K562 (cell line): ENCODE data around the gene IRAG1.

Source experiments
- CTCF ChIP-seq, 3 experiments: IDR thresholded peaks in 2 of 3; conservative IDR thresholded peaks in 1 of 3; 2 replicates each; pipeline ENCODE4 v1.5.1; 2011 to 2012; ENCODE audit warnings: low read length in 3 of 3, mild to moderate bottlenecking in 3 of 3, control low read depth in 2 of 3, improper control_type of control experiment in 1 of 3, inconsistent platforms in 1 of 3, low read depth in 1 of 3, mixed read lengths in 1 of 3, moderate library complexity in 1 of 3; ENCODE audit not compliant: insufficient read depth in 2 of 3
- DACH1 ChIP-seq: fragments of 450-650 bp; IDR thresholded peaks from 2 replicates; pipeline ENCODE4 v1.6.1; 2018; ENCODE audit not compliant: partially characterized antibody
- MAFF ChIP-seq: IDR thresholded peaks from 2 replicates; pipeline ENCODE4 v1.6.1; 2012; ENCODE audit warnings: low read length, improper control_type of control experiment
- MYC ChIP-seq, 2 experiments: fragments of 250-450 bp in 1 of 2; sonication (Bioruptor Pico) in 1 of 2; IDR thresholded peaks; 2 replicates each; pipeline versions ENCODE4 v1.5.1 to v1.6.1; 2012 to 2021; ENCODE audit warnings: low read depth in 2 of 2, borderline replicate concordance in 1 of 2, improper control_type of control experiment in 1 of 2, low read length in 1 of 2, mild to moderate bottlenecking in 1 of 2, moderate library complexity in 1 of 2
- POLR2A ChIP-seq: fragments of 450-650 bp; conservative IDR thresholded peaks from 2 replicates; pipeline ENCODE4 v1.6.1; 2016

- TF ChIP-seq DACH1 (no peak), MAFF (no peak), MYC (IDR thresholded peaks at IDR 0.05; ENCODE audit: low read depth, low read length) (no peak), MYC (CRISPR knock-in tag; IDR thresholded peaks at IDR 0.05; ENCODE audit: borderline replicate concordance, low read depth) (no peak), CTCF (IDR thresholded peaks at IDR 0.05 in 2 of 3, conservative IDR thresholded peaks at IDR 0.05 in 1 of 3; ENCODE audit: insufficient read depth in 2 of 3, low read depth in 1 of 3, low read length in 3 of 3) (no peak), POLR2A (no peak)
These were observed 30.2 kb downstream of the IRAG1 start for GRCh38 chr11:10663365-10663764.
